Stimulated activated CD8-positive, alpha-beta memory T cell treated with anti-CD3 and anti-CD28 coated beads, Interleukin-7, amount 100 ng/mL, for 4 hours (primary cell): Measurements from ENCODE around the gene PPP1R14C.

Experiments used
- DNase-seq, 2 donors: peaks; one replicate each; pipeline ENCODE4 v3.0.0-alpha.2; 2020; ENCODE audit warnings: low read depth in 2 of 2

PPP1R14C gene

GRCh38 chr6:150195996-150196417 lies 53.2 kb downstream of the PPP1R14C start:
- no peak for DNase-seq

- DNase-seq = no peak
Observed at GRCh38 chr6:150196942-150197745, 54.3 kb downstream of the PPP1R14C start.

- DNase-seq = no peak
Observed at GRCh38 chr6:150198532-150198931, 55.7 kb downstream of the PPP1R14C start.

GRCh38 chr6:150199241-150199640 lies 56.4 kb downstream of the PPP1R14C start:
- DNase-seq = no peak

GRCh38 chr6:150200428-150201100 lies 57.7 kb downstream of the PPP1R14C start:
- DNase-seq = no peak

GRCh38 chr6:150201285-150201684 lies 58.4 kb downstream of the PPP1R14C start:
- no peak for DNase-seq

GRCh38 chr6:150201772-150202329 lies 59.0 kb downstream of the PPP1R14C start:
- no peak for DNase-seq

- DNase-seq = no peak
Observed at GRCh38 chr6:150202404-150202803, 59.6 kb downstream of the PPP1R14C start.

GRCh38 chr6:150202934-150203333 lies 60.1 kb downstream of the PPP1R14C start:
- no peak for DNase-seq

GRCh38 chr6:150203378-150203777 lies 60.5 kb downstream of the PPP1R14C start:
- DNase-seq = no peak

GRCh38 chr6:150203871-150204545 lies 61.2 kb downstream of the PPP1R14C start:
- no peak for DNase-seq

- DNase-seq = no peak
Observed at GRCh38 chr6:150204705-150205472, 62.0 kb downstream of the PPP1R14C start.

- no peak for DNase-seq
Observed at GRCh38 chr6:150207931-150208570, 65.2 kb downstream of the PPP1R14C start.

- no peak for DNase-seq
Observed at GRCh38 chr6:150208611-150209352, 65.9 kb downstream of the PPP1R14C start.

- no peak for DNase-seq
Observed at GRCh38 chr6:150209415-150209814, 66.6 kb downstream of the PPP1R14C start.

- no peak for DNase-seq
Observed at GRCh38 chr6:150211700-150212511, 69.1 kb downstream of the PPP1R14C start.

- DNase-seq = no peak
Observed at GRCh38 chr6:150212778-150213177, 69.9 kb downstream of the PPP1R14C start.

GRCh38 chr6:150213301-150213700 lies 70.5 kb downstream of the PPP1R14C start:
- DNase-seq = no peak

GRCh38 chr6:150214310-150214709 lies 71.5 kb downstream of the PPP1R14C start:
- no peak for DNase-seq
